ENCODE data around the gene PTMA.
"Not testable (repeated sequence)": the region's sequence is repeated elsewhere in the genome, so short reads cannot be mapped to it uniquely, and the experiment has no call there.

Gene PTMA

GRCh38 chr2:231743376-231744116 lies 35.2 kb downstream of the PTMA start:
- TF ChIP-seq CTCF (IDR thresholded peaks at IDR 0.05; ENCODE audit: insufficient read depth, missing control alignments): no peak
- no peak for DNase-seq (ENCODE audit: insufficient read length, low spot score)
- no peak for FAIRE-seq

GRCh38 chr2:231745303-231746038 lies 37.1 kb downstream of the PTMA start:
- TF ChIP-seq CTCF (IDR thresholded peaks at IDR 0.05; ENCODE audit: insufficient read depth, missing control alignments): no peak
- DNase-seq (ENCODE audit: insufficient read length, low spot score) (no peak), FAIRE-seq (no peak)

- not testable (repeated sequence) for DNase-seq (ENCODE audit: insufficient read length, low spot score); FAIRE-seq
These were observed 40.0 kb downstream of the PTMA start for GRCh38 chr2:231748153-231748896.

- DNase-seq (ENCODE audit: insufficient read length, low spot score); FAIRE-seq: not testable (repeated sequence)
These were observed 40.7 kb downstream of the PTMA start for GRCh38 chr2:231749016-231749415.

- TF ChIP-seq CTCF (IDR thresholded peaks at IDR 0.05; ENCODE audit: insufficient read depth, missing control alignments): no peak
- FAIRE-seq (no peak), DNase-seq (ENCODE audit: insufficient read length, low spot score) (no peak)
These were observed 42.9 kb downstream of the PTMA start for GRCh38 chr2:231751042-231751815.

GRCh38 chr2:231752061-231752460 lies 43.7 kb downstream of the PTMA start:
- DNase-seq (ENCODE audit: insufficient read length, low spot score) (no peak), FAIRE-seq (no peak)
- no peak for TF ChIP-seq CTCF (IDR thresholded peaks at IDR 0.05; ENCODE audit: insufficient read depth, missing control alignments)

- FAIRE-seq (no peak), DNase-seq (ENCODE audit: insufficient read length, low spot score) (no peak)
- no peak for TF ChIP-seq CTCF (IDR thresholded peaks at IDR 0.05; ENCODE audit: insufficient read depth, missing control alignments)
These were observed 53.4 kb downstream of the PTMA start for GRCh38 chr2:231761735-231762134.
